Calu3 (cell line): ENCODE results near the gene NDUFB7. TPM values are rescaled to one million over a fixed set of nuclear protein-coding genes. Genes with fewer than 3 reads are reported as not detected.
A peak's percentile ranks its signal among the peaks of the same experiment; 100 is the strongest.

ENCODE experiments used
- Bru-seq: library from RNA; stranded (reverse); fragments of 400-500 nt; gene quantifications from one replicate; lab custom pipeline; 2021; lab: Mats Ljungman, UMichigan
- BruChase-seq, 2 experiments: library from RNA; stranded (reverse); fragments of 400-500 nt; gene quantifications; one replicate each; lab custom pipeline; 2021; lab: Mats Ljungman, UMichigan
- BruUV-seq: library from RNA; stranded (reverse); fragments of 400-500 nt; replicated peaks from 2 replicates; lab custom pipeline; 2021; lab: Mats Ljungman, UMichigan
- CTCF ChIA-PET: fragments of 300-600 bp; sonication (Branson Sonifier 250); formaldehyde crosslinking; loops from one replicate; lab custom pipeline; 2022; ENCODE audit warnings: antibody characterized with exemption; lab: Charles Lee
- DNase-seq: peaks from one replicate; pipeline ENCODE4 v3.0.0; 2022
- H3K27ac Mint-ChIP-seq: one replicate; pipeline ENCODE4 v1.8.0; 2022; ENCODE audit warnings: mixed read lengths; ENCODE audit not compliant: unreplicated experiment
- H3K27me3 Mint-ChIP-seq: one replicate; pipeline ENCODE4 v1.8.0; 2022; ENCODE audit warnings: mixed read lengths; ENCODE audit not compliant: unreplicated experiment
- H3K36me3 Mint-ChIP-seq: one replicate; pipeline ENCODE4 v1.8.0; 2022; ENCODE audit warnings: mild to moderate bottlenecking, moderate library complexity, mixed read lengths; ENCODE audit not compliant: insufficient read depth, unreplicated experiment
- H3K4me1 Mint-ChIP-seq: one replicate; pipeline ENCODE4 v1.8.0; 2022; ENCODE audit warnings: mild to moderate bottlenecking, low read depth, mixed read lengths; ENCODE audit not compliant: unreplicated experiment
- H3K4me3 Mint-ChIP-seq: one replicate; pipeline ENCODE4 v1.8.0; 2022; ENCODE audit warnings: mild to moderate bottlenecking, low read depth, moderate library complexity, mixed read lengths; ENCODE audit not compliant: unreplicated experiment
- H3K9me3 Mint-ChIP-seq: one replicate; pipeline ENCODE4 v1.8.0; 2022; ENCODE audit warnings: low read depth, mixed read lengths; ENCODE audit not compliant: unreplicated experiment
- CTCF ChIP-seq: fragments of 200-600 bp; IDR thresholded peaks from one replicate; pipeline ENCODE4 v1.8.0; 2022; ENCODE audit warnings: antibody characterized with exemption; ENCODE audit not compliant: unreplicated experiment
- intact Hi-C: fragments of 100-400 bp; cut with micrococcal nuclease; formaldehyde crosslinking; loops from one replicate; pipeline ENCODE4 v1.10.0; 2022; ENCODE audit not compliant: unreplicated experiment
- long read RNA-seq: library from polyadenylated mRNA; stranded (forward); transcript quantifications from one replicate; pipeline ENCODE4 v2.0.0, GENCODE V29; 2022
- total RNA-seq: library from RNA; stranded (reverse); gene quantifications from 2 replicates; pipeline ENCODE4 v1.2.3, GENCODE V29; 2022

The NDUFB7 gene
- total RNA-seq (107 and 111 TPM in 2 replicates), Bru-seq, nascent RNA (percentile 53 among the genes with signal in this experiment), BruChase-seq, experiment 1, labeled RNA remaining after a 6-hour chase (percentile 64 among the genes with signal in this experiment), BruChase-seq, experiment 2, labeled RNA remaining after a 2-hour chase (percentile 63 among the genes with signal in this experiment)
- long read RNA-seq, transcript NDUFB7-201 (3 exons, 531 nt): major isoform, 173 of 176 reads
- long read RNA-seq, partial matches to known transcripts: 1 of 176 reads
- long read RNA-seq, other reads (novel, unspliced or antisense): 2 of 176 reads

- no peaks in the 10 kb centered on the region for H3K9me3 Mint-ChIP-seq
- H3K4me1 Mint-ChIP-seq: no peaks in the 10 kb centered on the region
- peak within 1 kb of the TSS; percentile 93 for H3K4me3 Mint-ChIP-seq
- peak; percentile 42 for TF ChIP-seq CTCF
- no peaks in the 10 kb centered on the region for H3K27me3 Mint-ChIP-seq
- no TSS peak for BruUV-seq
- CTCF ChIA-PET: interaction anchor here (0.5 to 0.6 kb wide), 2 partner anchors 115 to 560 kb away, joined by 3 to 4 read pairs; no protein-coding TSS in a partner anchor
- H3K27ac Mint-ChIP-seq: peak within 1 kb of the TSS; percentile 20
- DNase-seq: peak; percentile 88
- intact Hi-C loops: loop anchor here (5.0 kb wide), 1 partner anchor 315 kb away; the partner anchor contains the start of gene OR7A17
- peaks cover 38% of the 10 kb centered on the region for H3K36me3 Mint-ChIP-seq
These were observed at the start of gene NDUFB7 for GRCh38 chr19:14571695-14572490. TSS of gene NDUFB7 (minus strand) at chr19:14572066. CDS start at chr19:14572000, 66 bp downstream.

GRCh38 chr19:14619404-14619803 is 47.5 kb upstream of the NDUFB7 start:
- BruUV-seq: no TSS peak
- intact Hi-C loops: no loop called here
- peaks cover 9% of the 10 kb centered on the region for H3K27me3 Mint-ChIP-seq
- CTCF ChIA-PET: no interaction called here
- no peaks in the 10 kb centered on the region for H3K36me3 Mint-ChIP-seq
- H3K4me3 Mint-ChIP-seq: no peak overlapping the region
- peaks cover 8% of the 10 kb centered on the region for H3K9me3 Mint-ChIP-seq
- no peak for TF ChIP-seq CTCF
- no peaks in the 10 kb centered on the region for H3K4me1 Mint-ChIP-seq
- no peak overlapping the region for H3K27ac Mint-ChIP-seq
- no peak for DNase-seq

- Mint-ChIP-seq H3K4me1 (no peaks in the 10 kb centered on the region), H3K4me3 (no peak overlapping the region), H3K36me3 (no peaks in the 10 kb centered on the region), H3K27me3 (peaks cover 9% of the 10 kb centered on the region), H3K27ac (no peak overlapping the region), H3K9me3 (peaks cover 8% of the 10 kb centered on the region)
- DNase-seq: no peak
- intact Hi-C loops: no loop called here
- CTCF ChIA-PET: no interaction called here
- no TSS peak for BruUV-seq
- TF ChIP-seq CTCF: no peak
These were observed 44.5 kb upstream of the NDUFB7 start for GRCh38 chr19:14616407-14616806.

GRCh38 chr19:14615623-14616022 is 43.8 kb upstream of the NDUFB7 start:
- CTCF ChIA-PET: interaction anchor here (0.8 kb wide), 1 partner anchor 25 kb away, joined by 3 read pairs; no protein-coding TSS in a partner anchor
- DNase-seq: no peak
- intact Hi-C loops: no loop called here
- Mint-ChIP-seq H3K4me3 (no peak overlapping the region), H3K4me1 (no peaks in the 10 kb centered on the region), H3K27me3 (peaks cover 9% of the 10 kb centered on the region), H3K36me3 (no peaks in the 10 kb centered on the region), H3K27ac (no peak overlapping the region), H3K9me3 (peaks cover 8% of the 10 kb centered on the region)
- no TSS peak for BruUV-seq
- TF ChIP-seq CTCF: no peak
